Esophagus squamous epithelium (tissue), 4 donors: ENCODE results near the gene SCLY.

ENCODE experiments used
- POLR2A ChIP-seq, 4 donors: fragments of 450-650 bp; IDR thresholded peaks; one replicate each; pipeline ENCODE4 v1.6.1; 2017; ENCODE audit warnings: antibody characterized with exemption in 4 of 4, mild to moderate bottlenecking in 4 of 4, moderate library complexity in 3 of 4
- TF ChIP-seq, protein P1 (sequence below), 6 experiments: fragments of 450-650 bp in 4 of 6; fragments of 200-600 bp in 2 of 6; sonication (generic) in 2 of 6; IDR thresholded peaks; one replicate each; pipeline ENCODE4 v1.5.1; 2016 to 2019; ENCODE audit warnings: antibody characterized with exemption in 6 of 6, mild to moderate bottlenecking in 4 of 6, moderate library complexity in 4 of 6

DNA sequence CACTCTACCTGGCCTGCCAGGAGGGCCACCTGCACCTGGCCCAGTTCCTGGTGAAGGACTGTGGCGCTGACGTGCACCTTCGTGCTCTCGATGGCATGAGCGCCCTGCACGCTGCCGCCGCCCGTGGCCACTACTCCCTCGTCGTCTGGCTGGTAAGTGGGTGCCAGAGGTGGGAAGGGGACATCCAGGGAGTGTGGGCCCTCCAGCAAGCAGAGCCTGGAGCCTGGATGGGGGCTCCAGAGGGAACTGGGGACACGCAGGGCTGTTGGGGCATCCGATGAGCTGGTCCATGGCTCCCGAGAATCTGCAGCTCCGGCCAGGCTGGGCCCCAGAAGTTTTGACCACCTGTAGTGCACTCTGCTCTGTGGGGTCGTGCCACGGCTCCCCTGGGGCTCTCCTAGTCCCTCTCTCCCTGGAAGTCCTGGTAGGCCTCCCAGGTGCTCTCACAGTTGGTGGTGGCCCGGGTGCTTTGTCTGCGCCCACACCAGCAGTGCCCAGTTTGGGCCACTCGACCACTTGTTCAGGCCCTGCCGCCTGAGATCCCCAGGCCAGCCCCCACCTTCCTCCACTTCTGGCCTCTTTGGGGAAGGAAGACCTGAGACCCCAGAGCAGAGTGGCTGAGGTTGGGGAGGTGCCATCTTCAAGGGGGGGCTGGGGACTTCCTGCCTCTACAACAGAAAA is 44.0 kb downstream of the SCLY start:
- TF ChIP-seq, protein P1, sequence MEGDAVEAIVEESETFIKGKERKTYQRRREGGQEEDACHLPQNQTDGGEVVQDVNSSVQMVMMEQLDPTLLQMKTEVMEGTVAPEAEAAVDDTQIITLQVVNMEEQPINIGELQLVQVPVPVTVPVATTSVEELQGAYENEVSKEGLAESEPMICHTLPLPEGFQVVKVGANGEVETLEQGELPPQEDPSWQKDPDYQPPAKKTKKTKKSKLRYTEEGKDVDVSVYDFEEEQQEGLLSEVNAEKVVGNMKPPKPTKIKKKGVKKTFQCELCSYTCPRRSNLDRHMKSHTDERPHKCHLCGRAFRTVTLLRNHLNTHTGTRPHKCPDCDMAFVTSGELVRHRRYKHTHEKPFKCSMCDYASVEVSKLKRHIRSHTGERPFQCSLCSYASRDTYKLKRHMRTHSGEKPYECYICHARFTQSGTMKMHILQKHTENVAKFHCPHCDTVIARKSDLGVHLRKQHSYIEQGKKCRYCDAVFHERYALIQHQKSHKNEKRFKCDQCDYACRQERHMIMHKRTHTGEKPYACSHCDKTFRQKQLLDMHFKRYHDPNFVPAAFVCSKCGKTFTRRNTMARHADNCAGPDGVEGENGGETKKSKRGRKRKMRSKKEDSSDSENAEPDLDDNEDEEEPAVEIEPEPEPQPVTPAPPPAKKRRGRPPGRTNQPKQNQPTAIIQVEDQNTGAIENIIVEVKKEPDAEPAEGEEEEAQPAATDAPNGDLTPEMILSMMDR (IDR thresholded peaks at IDR 0.05): no peak
- TF ChIP-seq POLR2A (IDR thresholded peaks at IDR 0.05): no peak
